ENCODE results near the gene HDX.
"Not testable (repeated sequence)": the region's sequence is repeated elsewhere in the genome, so short reads cannot be mapped to it uniquely, and the experiment has no call there.

Gene HDX

DNA sequence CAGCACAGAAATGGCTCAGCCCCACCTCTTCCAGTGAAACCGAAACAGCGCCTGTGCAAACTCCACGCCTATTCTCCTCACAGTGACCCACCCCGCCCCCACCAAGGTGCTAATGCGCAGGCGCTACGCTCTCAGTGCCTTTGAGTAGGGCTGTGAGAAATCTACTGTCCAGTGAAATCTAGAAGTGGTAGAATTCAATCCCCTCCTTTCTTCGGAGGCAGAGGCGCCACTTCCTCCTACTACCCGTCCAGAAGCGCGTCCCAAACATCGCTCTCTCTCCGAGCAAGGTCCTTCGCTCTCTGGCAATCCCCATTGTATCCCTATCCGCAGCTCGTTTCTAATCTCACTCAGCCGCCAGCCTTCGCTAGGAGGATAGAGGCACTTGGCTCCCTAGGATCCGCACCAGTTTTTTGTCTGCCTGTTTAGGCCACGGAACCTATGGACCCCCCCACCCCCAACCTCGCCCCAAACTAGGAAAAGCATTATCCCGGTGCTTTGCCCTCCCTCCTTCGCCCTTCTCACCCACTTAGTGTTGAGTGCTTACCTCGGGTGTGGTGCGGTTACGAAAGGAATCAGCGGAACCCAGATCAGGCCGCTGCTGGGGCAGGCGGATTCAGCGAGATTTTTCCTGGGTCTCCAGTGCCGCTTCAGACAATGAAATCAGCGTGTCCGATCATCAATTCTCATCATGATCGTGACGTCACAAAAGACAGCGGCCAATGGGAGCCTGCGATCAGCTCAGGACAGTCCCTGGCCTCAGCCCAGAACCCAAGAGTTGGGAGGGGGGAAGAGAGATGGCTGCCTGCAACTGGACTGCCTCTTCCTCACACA is at the start of gene HDX:
Gene HDX, minus strand, starts transcription at position 656 of the 831 bp plus-strand sequence. CDS start 27,056 bp downstream, outside the sequence.
- DNase-seq: peak; percentile 88

DNA sequence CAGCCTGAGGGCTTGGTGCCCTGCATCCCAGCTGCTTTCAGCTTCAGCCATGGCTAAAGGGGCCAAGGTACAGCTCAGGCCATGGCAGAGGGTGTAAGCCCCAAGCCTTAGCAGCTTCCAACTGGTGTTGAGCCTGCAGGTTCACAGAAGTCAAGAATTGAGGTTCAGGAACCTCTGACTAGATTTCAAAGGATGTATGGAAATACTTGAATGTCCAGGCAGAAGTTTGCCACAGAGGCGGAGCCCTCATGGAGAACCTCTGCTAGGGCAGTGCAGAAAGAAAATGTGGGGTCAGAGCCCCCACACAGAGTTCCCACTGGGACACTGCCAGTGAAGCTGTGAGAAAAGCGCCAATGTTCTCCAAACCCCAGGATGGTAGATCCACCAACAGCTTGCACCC is 39.1 kb upstream of the HDX start:
- not testable (repeated sequence) for DNase-seq

DNA sequence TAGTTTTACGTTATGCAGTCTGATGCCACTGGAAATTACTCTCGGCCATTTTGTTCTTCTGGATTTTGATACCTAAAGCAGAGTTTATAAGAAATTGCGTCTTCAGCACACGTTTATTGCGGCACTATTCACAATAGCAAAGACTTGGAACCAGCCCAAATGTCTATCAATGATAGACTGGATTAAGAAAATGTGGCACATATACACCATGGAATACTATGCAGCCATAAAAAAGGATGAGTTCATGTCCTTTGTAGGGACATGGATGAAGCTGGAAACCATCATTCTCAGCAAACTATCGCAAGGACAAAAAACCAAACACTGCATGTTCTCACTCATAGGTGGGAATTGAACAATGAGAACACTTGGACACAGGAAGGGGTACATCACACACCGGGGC is 35.4 kb upstream of the HDX start:
- not testable (repeated sequence) for DNase-seq

DNA sequence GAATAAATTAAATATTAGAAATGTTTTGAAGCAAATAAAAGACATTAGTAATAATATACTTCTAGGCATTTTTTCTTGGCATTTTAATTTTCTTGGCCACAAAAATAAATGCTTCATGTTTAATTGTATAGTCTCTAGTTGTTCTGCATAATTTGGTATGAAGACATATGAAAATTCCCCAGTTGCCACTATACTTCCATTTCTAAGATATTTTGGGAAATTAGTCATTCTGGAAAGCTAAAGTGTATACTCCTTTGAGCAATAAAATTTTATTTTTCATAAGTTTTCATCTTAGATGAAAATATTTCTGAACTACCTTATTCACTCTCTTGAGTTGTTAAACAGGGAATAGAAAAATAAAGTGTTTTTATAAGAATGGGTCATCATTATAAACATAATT is 13.8 kb downstream of the HDX start:
- no peak for DNase-seq

- DNase-seq: no peak
These were observed 14.6 kb downstream of the HDX start for GRCh38 chrX:84487365-84488353.

- no peak for DNase-seq
These were observed 23.2 kb downstream of the HDX start for GRCh38 chrX:84479086-84479485.

GRCh38 chrX:84477114-84477513 is 25.1 kb downstream of the HDX start:
- DNase-seq: no peak

DNA sequence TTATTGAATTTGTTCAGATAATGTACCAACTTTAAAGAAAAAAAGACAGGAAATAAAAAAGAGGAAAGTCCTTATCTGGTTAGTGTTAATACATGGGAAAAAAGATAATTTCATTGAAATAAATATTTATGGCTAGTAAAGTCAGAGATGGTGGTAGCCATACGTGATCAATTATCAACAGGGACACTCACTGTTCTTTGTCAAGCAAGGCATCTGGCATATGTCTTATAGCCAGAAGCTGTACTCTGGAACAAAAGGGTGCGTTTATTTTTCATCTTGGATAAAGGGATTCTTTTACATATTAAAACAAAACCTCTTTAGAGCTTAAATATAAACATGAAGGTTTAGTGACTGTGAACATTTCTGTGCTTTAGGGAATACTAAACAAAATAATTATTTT is 26.7 kb downstream of the HDX start:
- peak; percentile 1 for DNase-seq

GRCh38 chrX:84475101-84475500 is 27.2 kb downstream of the HDX start:
- no peak for DNase-seq

- DNase-seq: peak; percentile 16
These were observed 33.0 kb downstream of the HDX start for GRCh38 chrX:84469226-84469625.

- DNase-seq: no peak
These were observed 34.4 kb downstream of the HDX start for GRCh38 chrX:84467898-84468297.

DNA sequence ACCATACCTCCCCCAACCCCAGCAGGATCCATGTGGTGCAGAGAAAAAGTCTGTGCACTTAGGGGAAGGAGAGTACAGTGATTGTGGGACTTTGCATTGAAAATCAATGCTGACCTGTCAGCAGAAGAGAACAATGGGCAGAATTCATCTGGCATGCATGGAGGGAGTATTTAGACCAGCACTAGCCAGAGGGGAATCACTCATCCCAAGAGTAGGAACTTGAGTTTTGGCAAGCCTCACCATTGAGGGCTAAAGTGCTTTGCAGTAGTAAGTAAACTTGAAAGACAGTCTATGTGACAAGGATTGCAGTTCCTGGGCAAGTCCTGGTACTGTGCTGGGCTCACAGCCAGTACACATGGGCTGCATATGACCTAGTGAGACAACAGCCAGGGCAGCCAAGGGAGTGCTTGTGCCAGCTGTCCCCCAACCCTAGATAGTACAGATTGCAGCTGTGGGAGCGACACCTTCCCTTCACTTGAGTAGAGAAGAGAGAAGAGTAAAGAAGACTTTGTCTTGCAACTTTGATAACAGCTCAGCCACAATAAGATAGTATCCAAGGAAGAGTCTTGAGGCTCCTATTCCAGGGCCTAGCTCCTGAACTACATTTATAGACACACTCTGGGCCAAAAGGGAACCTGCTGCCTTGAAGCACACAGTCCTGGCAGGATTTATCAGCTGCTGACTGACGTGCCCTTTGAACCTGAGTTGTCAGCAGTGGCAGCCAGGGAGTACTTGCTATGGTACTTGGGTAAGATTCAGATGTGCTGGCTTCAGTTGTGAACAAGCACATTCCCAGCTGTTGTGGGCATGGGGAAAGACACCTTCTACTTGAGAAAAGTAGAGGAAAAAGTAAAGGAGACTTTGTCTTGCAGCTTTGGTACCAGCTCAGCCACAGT is 48.7 kb downstream of the HDX start:
- no peak for DNase-seq

GRCh38 chrX:84441143-84441542 is 61.1 kb downstream of the HDX start:
- DNase-seq: no peak

- DNase-seq: no peak
These were observed 87.1 kb downstream of the HDX start for GRCh38 chrX:84415140-84415539.

GRCh38 chrX:84363663-84364062 is 138.6 kb downstream of the HDX start:
- DNase-seq: no peak

DNA sequence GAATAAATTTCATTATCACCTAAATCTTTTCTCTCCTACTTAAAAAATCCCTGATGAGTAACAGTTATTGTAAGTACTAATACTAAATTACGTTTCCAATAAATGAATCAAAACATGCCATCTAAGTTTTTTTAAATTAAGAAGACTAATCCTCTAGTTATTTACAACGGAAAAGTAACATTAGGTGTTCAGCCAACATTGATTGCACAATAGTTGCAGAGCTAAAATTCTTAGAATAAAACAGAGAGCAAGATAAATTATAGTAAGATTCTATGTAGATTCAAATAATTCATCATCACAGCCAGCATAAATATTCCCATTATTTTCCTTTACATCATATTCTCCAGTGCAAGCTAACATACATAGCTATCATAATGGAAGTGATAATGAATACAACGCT is 139.2 kb downstream of the HDX start:
- DNase-seq: no peak

- no peak for DNase-seq
These were observed 139.9 kb downstream of the HDX start for GRCh38 chrX:84362184-84362838.

DNA sequence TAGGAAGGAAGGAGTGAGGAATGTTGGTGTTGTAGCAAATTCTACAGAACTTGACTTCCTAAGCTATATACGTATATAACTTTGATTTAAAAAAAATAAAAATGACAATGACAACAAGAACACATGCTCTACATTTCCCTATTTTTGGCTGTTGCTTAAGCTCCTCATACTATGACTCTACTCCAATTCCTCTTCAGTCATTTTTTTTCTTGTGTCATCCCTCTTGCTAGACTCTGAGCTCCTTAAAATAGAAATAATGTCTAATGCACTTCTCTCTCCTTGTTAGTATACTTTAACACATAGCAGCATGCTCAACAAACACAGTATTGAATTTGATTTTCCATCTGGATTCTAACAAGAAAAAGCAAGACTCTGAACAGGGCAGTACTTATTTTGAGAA is 144.0 kb downstream of the HDX start:
- no peak for DNase-seq

- DNase-seq: no peak
These were observed 145.0 kb downstream of the HDX start for GRCh38 chrX:84357296-84357695.

DNA sequence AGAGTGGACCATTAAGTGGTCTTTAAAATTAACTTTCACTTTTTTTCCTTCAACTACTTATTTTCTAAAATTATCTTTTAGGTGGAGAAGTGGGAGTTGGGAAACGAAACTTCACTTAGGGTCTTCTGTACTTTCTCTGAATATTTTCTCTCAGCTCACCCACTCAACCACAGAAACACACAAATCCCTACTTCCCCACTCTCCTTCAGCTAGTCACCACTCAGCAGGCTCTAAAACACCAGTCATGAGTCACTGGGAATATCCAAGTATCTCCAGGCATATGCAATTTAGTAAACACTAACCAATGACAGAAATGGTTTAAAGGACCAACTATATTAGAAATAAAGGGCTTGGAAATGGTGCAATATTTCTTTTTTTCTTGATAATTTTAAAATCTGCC is 161.3 kb downstream of the HDX start:
- DNase-seq: no peak

DNA sequence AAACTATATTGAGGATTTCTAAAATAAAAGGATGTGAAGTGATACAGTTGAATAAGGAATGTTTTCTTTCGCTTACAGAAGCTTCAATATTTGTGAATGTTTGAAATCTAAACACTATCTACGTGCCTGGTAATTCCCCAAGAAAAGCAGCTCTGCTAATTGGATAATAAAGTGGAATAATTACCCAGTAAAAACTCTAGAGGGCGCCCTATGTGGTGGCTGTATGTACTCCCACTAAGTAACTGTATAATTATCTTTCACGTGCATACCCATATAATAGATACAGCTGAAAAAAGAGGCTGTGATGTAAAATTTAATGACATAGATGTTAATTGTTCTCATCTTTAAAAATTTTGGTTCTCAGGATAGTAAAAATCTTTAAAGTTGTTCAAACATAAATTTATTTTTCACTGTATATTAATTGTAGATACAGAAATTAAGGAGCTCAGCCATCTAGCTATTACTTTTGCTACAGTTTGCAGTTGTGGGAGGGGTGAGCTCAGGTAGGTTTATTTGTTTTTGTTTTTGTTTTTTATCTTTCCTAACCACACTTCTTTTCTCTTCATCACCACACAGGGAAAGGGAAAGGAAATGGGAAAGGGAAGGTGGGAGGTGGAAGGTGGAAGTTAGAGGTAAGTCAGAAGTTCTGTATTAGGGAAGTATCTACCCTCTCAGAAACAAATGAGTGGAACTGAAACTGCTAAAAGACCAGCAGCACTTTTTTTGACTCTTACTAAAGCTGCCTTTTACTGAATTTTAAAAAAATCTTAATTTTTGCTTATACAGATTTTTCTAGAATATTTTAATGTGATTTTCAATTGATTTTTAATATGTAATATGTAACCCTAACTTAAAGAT is 162.5 kb downstream of the HDX start:
- peak; percentile 38 for DNase-seq
